Amniotic stem cell (primary cell): ENCODE measurements around the gene INPP4A.

Experiments
- DNase-seq: peaks from one replicate; lab custom pipeline; 2025; lab: John Stamatoyannopoulos, UW

The INPP4A gene

DNA sequence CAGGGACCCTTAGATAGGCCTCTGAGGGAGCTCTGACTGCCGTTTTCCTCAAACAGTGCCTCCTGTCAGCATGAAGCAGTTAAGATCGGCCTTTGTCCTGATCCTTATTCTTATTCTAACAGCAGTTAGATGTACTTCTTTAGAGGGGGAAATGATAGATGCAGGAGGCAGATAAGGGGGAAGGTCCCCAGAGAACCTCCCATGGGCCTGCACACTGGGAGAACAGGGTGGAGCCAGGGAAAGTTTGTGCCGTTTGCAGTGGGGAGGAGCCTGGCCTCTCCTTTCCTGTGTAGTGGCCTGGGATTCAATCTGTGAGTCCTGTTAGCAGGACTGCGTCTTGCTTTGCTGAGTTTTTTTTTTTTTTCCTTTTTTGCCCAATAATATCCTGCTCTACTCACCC, 7.9 kb upstream of the INPP4A start:
- DNase-seq, result no peak

DNA sequence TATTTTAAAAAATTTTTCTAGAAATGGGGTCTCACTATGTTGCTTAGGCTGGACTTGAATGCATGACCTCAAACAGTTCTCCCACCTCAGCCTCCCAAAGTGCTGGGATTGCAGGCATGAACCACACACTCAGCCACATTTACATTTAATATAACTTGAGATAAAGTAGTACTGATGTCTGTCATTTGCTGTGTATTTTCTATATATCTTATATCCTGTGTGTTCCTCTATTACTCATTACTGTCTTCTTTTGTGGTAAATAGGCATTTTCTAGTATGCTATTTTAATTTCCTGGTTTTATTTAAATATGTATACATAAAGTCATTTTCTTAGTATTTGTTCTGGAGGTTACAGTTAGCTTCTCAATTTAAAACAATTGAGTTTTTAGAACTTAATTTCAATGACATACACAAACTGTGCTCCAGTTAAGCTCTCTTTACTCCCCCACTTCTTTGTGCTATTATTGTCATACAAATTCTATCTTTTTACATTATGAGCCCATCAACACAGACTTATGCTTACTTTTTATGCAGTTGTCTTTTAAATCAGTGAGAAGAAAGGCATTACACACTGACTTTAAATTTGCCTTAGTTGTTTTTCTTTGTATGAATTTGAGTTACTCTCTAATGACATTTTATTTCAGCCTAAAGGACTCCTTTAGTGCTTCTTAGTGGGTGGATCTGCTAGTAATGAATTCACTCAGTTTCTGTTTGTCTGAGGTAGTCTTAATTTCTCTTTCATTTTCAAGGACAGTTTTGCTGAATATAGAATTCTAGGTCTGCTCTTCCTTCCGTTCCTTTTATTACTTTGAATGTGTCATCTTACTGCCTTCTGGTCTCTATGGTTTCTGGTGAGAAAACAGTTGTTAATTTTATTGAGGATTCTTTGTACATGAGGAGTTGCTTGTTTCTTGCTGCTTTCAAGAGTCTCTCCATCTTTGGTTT, 6.2 kb upstream of the INPP4A start:
- DNase-seq, result no peak

DNA sequence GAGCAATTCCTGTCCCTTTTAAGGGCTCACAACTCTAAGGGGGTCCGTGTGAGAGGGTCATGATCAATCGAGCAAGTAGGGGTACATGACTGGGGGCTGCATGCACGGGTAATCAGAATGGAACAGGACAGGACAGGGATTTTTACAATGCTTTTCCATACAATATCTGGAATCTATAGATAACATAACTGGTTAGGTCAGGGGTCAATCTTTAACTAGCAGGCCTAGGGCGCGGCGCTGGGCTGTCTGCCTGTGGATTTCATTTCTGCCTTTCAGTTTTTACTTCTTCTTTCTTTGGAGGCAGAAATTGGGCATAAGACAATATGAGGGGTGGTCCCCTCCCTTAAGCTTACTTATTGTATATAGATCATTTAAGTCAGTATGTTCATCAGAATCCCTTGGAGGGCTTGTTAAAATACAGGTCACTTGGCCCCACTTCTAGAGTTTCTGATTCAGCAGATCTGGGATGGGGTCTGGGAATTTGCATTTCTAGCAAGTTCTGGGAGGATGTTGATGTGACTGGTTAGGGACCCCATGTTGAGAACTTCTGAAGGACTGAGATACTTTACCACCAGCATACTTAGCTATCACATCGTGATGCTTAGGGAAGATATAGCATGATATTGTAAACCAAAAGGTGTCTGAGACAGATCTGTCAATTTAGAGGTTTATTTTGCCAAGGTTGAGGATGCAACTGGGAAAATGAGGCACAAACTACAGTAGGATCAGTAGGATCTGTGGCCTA, 2.8 kb upstream of the INPP4A start:
- no peak for DNase-seq

DNA sequence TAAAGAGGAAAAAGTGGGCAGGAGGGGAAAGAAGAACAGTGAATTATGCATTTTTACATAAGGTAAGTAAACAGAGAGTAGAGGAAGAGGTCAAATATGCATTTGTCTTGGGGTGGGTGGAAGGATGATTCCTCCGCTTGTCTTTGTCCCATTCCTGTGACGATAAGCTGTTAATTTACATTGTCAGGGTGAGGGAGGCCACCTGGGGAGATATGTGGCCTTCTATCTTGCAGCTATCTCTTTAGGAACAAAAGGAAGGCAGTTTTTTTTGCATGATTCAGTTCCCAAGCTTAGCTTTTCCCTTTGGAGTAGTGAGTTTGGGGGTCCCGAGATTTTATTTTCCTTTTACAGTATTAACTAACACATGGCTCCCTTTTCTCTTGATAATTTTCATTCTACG, 2.2 kb upstream of the INPP4A start:
- no peak for DNase-seq

- peak; percentile 17 for DNase-seq
Observed at GRCh38 chr2:98445177-98445682, 572 bp downstream of the INPP4A start.

DNA sequence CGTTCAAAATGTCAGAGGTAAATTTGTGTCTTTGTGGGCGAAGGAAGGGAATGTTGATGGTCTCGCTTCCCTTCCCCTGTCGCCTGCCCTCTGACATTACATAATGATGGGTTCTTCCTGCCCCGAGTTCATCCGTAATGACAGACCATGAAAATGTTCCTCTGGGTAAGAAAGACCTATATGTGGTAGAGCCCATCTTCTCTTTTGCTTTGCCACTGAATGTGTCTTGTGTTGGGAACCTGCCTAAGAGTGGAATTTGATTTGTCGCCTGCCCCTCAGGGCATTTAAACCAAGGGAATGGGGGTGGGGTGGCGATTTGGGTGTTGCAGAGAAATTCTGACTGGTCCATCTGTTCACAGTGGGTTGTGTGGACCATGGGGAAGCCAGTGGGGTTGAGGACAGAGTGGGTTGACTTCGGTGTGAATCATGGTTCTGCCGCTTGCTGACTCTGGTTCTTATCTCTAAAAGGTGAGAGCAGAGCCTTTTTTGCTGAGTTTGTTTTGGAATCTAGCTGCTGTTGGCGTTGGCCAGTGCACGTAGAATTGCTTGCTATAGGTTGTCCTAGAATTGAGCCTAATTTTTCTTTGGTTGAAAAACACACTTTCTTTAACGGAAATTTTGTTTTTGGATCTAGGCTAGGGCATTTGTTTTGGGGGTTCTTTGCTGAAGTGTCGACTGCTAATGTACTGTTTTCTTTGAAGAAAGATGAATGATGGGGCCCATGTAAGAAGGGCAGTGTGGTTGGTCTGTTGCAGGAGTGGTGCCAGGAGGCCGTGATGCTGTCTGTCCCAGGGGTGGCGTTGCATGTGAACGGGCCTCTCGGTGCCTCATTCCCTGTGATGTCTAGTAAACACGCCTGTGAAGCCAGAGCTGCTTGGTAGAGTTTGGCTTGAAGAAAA, 1.3 kb downstream of the INPP4A start:
- no peak for DNase-seq

GRCh38 chr2:98446850-98447249, 2.2 kb downstream of the INPP4A start:
- DNase-seq, result no peak

- no peak for DNase-seq
Observed at GRCh38 chr2:98448441-98449145, 3.9 kb downstream of the INPP4A start.

GRCh38 chr2:98452396-98453027, 7.9 kb downstream of the INPP4A start:
- no peak for DNase-seq

DNA sequence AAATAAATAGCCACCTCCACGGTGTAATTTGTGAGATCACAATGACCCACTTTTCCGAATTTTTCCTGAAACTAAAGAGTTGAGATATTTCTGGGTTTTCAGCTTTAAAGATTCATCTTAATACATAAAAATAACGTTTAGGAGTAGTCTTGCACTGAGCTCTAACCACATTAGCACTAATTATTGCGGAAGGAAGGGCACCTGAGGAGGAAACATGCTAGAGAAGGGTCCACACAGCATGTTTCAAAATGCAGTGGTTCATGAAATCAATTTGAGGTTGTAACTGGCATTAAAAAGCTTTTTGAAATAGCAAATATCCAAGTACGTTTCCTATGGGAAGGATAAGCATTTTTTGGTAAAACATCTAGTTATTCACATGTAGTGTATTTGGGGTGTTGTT, 8.4 kb downstream of the INPP4A start:
- no peak for DNase-seq

- DNase-seq, result no peak
Observed at GRCh38 chr2:98453531-98453930, 8.9 kb downstream of the INPP4A start.

DNA sequence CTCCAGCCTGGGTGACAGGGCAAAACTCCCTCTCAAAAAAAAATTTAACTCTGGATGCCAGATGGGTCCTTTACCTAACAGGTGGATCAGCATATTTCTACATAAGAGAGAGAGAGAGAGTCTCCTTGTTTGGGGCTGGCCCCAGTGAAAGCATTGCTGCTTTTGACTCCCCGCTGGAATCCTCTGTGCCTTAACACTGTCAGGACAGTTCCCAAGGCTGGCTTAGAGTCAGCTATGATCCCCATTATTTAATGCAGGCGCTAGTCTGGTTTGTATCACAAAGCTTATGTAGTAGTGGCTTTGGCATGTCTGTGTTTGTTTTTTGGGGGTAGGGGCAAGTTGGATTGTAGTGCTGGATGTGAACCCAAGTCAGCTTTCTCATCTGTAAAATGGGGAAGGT, 9.4 kb downstream of the INPP4A start:
- DNase-seq, result no peak

DNA sequence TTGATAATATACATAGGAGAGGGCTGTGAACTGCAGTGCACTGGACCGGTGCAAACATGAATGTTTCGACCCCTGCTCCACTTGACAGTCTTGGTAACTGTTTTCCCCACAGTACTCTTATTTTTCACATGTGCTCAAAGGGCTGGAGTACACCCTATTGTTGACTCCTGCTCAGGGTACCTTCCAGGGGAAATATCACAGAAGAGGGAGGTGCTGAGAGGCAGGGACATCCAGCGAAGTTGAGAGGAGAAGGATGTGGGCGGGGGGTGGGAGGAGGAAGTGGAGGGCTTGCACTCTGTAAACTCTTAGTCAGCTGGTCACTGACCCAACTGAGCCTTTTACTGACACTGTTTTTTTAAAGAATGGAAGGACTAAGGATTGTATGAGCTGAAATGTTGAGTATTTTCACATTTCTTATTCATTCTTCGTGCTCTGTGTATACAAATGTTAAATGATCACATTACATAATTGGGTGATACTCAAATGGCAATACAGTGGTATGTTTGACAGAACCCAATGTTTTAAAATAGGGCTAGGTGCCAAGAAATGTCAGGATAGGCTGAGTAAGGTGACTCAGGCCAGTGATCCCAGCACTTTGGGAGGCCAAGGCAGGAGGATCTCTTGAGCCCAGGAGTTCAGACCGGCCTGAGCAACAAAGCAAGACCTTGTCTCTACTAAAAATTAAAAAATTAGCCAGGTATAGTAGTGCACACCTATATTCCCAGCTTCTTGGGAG, 10.0 kb downstream of the INPP4A start:
- DNase-seq, result no peak

DNA sequence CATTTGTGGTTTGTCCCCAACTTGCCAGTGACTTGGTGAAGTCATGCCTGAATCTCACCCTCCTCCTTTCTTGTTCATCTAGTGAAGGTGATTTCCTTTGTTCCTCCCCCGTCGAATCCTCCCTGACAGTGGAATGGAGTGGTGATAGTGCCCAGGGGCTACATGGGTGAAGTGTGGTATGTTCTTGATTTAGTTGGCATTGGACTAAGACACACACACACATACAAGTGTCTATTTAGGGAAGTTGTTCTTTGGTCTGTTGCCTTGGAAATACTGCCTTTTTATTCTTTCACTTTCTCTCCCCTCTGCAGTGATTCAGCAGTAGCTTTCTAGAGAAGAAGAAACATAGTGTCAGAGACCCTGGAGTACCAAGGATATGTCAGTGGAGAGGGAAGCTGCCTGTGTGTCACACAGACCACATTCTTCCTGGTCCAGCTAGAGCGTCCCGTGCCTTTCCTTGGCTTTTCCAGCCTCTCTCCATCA, 10.9 kb downstream of the INPP4A start:
- no peak for DNase-seq

DNA sequence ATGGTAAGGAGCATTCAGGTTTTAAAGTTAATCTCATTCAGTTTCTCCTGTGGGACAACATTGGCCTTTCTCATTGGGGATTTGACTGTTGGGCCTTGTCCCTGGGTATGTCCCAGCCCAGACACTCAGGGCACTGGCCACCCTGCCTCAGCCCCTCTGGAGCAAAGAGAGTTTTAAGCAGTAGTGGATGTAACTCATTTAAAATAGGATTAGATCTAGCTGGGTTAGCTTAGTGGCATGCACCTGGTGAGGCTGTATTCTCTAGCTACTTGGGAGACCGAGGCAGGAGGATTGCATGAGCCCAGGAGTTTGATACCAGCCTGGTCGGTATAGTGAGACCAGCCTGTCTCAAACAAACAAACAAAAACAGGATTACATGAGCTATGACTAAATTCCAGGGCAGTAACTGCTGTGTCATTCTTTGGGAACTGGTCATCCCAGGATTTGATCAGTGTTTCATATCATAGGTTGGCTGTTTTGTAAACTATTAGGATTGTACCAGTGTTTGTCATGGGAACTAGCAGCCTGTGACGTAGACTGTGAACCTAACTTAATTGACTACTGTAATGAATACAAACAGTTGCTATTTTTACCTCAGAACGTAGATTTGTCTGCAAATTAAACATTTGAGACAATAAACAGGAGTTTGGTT, 12.5 kb downstream of the INPP4A start:
- DNase-seq, result peak; percentile 71

DNA sequence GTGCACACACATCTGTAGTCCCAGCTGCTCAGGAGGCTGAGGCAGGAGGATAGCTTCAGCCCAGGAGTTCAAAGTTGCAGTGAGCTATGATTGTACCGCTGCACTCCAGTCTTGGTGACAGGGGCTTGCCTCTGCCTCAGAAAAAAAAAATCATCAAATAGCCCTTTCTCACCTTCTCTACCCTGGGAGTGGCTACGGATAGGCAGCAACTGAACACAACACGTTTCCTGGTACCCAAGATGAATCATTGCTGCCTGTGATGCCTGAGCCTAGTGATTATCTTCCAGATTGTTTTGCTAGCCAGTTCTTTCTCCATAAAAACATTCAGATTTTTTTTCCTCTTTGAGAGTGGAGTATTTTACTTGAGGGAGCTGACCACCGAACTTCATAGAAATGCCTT, 13.5 kb downstream of the INPP4A start:
- no peak for DNase-seq

- no peak for DNase-seq
Observed at GRCh38 chr2:98458667-98459380, 14.2 kb downstream of the INPP4A start.

- DNase-seq, result no peak
Observed at GRCh38 chr2:98459496-98460175, 15.0 kb downstream of the INPP4A start.
